HCT116 (cell line): ENCODE data around the gene KCNIP4. TPM values are rescaled to one million over a fixed set of nuclear protein-coding genes. Genes with fewer than 3 reads are reported as not detected.

Experiments used
- ATAC-seq: fragments of 200-7000 bp; cut with Tn5 transposase; 2 replicates; pipeline ENCODE4 v1.9.1; 2020; ENCODE audit warnings: mild to moderate bottlenecking, moderate library complexity
- BruUV-seq: library from RNA; stranded (reverse); fragments of 400-500 nt; replicated peaks from 2 replicates; lab custom pipeline; 2021; lab: Mats Ljungman, UMichigan
- CTCF ChIA-PET: fragments of 300-600 bp; sonication (Branson Sonifier 250); formaldehyde crosslinking; loops from one replicate; lab custom pipeline; 2021; ENCODE audit warnings: antibody characterized with exemption; lab: Charles Lee
- POLR2A ChIA-PET: fragments of 300-600, 350-600 bp; sonication (Branson Sonifier 250); formaldehyde crosslinking; loops from one replicate; lab custom pipeline; 2021; ENCODE audit warnings: antibody characterized with exemption; lab: Charles Lee
- RAD21 ChIA-PET, 2 experiments: fragments of 300-600 bp; sonication (Branson Sonifier 250); formaldehyde crosslinking; loops; one replicate each; lab custom pipeline; 2023; ENCODE audit warnings: low total read pairs in 2 of 2; ENCODE audit not compliant: uncharacterized antibody in 2 of 2, unreplicated experiment in 2 of 2, low non-redundant PET in 1 of 2; lab: Charles Lee
- DNase-seq: peaks from one replicate; pipeline ENCODE4 v3.0.0-alpha.2; 2010; ENCODE audit warnings: low read depth, low spot score
- H2AFZ ChIP-seq: fragments of 200-600 bp; shearing (Covaris generic), sonication (generic); 2 replicates; pipeline ENCODE4 v1.6.1; 2017; ENCODE audit warnings: low read depth, mixed run types, mixed read lengths, antibody characterized with exemption, low read length; ENCODE audit not compliant: poor library complexity, severe bottlenecking
- H3K27ac ChIP-seq: 2 replicates; pipeline ENCODE4 v1.5.1; 2012; ENCODE audit warnings: low read depth, low read length
- H3K27me3 ChIP-seq: fragments of 200-600 bp; sonication (generic); 2 replicates; pipeline ENCODE4 v1.6.1; 2016; ENCODE audit warnings: mixed run types, low read length, mixed read lengths; ENCODE audit not compliant: insufficient read depth
- H3K36me3 ChIP-seq, 2 experiments: fragments of 200-500 bp in 1 of 2; fragments of 200-600 bp in 1 of 2; sonication (Bioruptor generic) in 1 of 2; sonication (generic) in 1 of 2; 2 replicates each; pipeline versions ENCODE4 v1.5.1 to v1.6.1; 2014 to 2016; ENCODE audit warnings: low read length in 2 of 2, inconsistent platforms in 1 of 2, mixed read lengths in 1 of 2, mixed run types in 1 of 2; ENCODE audit not compliant: insufficient read depth in 2 of 2, control insufficient read depth in 1 of 2
- H3K4me1 ChIP-seq, 2 experiments: fragments of 200-600 bp in 1 of 2; sonication (generic) in 1 of 2; 2 replicates each; pipeline versions ENCODE4 v1.5.1 to v1.6.1; 2012 to 2017; ENCODE audit warnings: low read length in 2 of 2, inconsistent platforms in 1 of 2, mild to moderate bottlenecking in 1 of 2, mixed read lengths in 1 of 2, mixed run types in 1 of 2, moderate library complexity in 1 of 2; ENCODE audit not compliant: insufficient read depth in 2 of 2, control insufficient read depth in 1 of 2
- H3K4me2 ChIP-seq: fragments of 200-600 bp; sonication (generic); 2 replicates; pipeline ENCODE4 v1.6.1; 2017; ENCODE audit warnings: mixed run types, low read length, mixed read lengths
- H3K4me3 ChIP-seq, 2 experiments: fragments of 200-600 bp in 1 of 2; sonication (generic) in 1 of 2; replicated peaks in 1 of 2; 2 replicates each; pipeline ENCODE4 v1.5.1; 2011 to 2016; ENCODE audit warnings: low read length in 2 of 2, control low read depth in 1 of 2, low read depth in 1 of 2, mild to moderate bottlenecking in 1 of 2, mixed read lengths in 1 of 2, mixed run types in 1 of 2
- H3K79me2 ChIP-seq: fragments of 200-600 bp; sonication (generic); 2 replicates; pipeline ENCODE4 v1.6.1; 2017; ENCODE audit warnings: mild to moderate bottlenecking, mixed run types, low read length, moderate library complexity, mixed read lengths; ENCODE audit not compliant: insufficient read depth
- H3K9ac ChIP-seq: fragments of 200-600 bp; sonication (generic); 2 replicates; pipeline ENCODE4 v1.6.1; 2016; ENCODE audit warnings: low read length, mixed read lengths
- H3K9me2 ChIP-seq: fragments of 200-600 bp; sonication (generic), shearing (Covaris generic); 2 replicates; pipeline ENCODE4 v1.6.1; 2017; ENCODE audit warnings: mixed run types, mild to moderate bottlenecking, moderate library complexity; ENCODE audit not compliant: insufficient read depth
- H3K9me3 ChIP-seq, 2 experiments: fragments of 200-500 bp in 1 of 2; fragments of 200-600 bp in 1 of 2; sonication (Bioruptor generic) in 1 of 2; sonication (generic) in 1 of 2; 2 replicates each; pipeline ENCODE4 v1.6.1; 2014 to 2017; ENCODE audit warnings: low read length in 2 of 2, mixed read lengths in 2 of 2, inconsistent platforms in 1 of 2, low read depth in 1 of 2, mild to moderate bottlenecking in 1 of 2, mixed run types in 1 of 2, moderate library complexity in 1 of 2; ENCODE audit not compliant: control insufficient read depth in 1 of 2, insufficient read depth in 1 of 2
- H4K20me1 ChIP-seq: fragments of 200-600 bp; sonication (generic), shearing (Covaris generic); 2 replicates; pipeline ENCODE4 v1.6.1; 2017; ENCODE audit warnings: mixed run types, mild to moderate bottlenecking, moderate library complexity; ENCODE audit not compliant: insufficient read depth
- CTCF ChIP-seq, 3 experiments: fragments of 200-600 bp in 1 of 3; sonication (generic) in 1 of 3; IDR thresholded peaks in 2 of 3; conservative IDR thresholded peaks in 1 of 3; 2 replicates each; pipeline ENCODE4 v1.5.1; 2012 to 2017; ENCODE audit warnings: low read depth in 2 of 3, low read length in 2 of 3, antibody characterized with exemption in 1 of 3, borderline replicate concordance in 1 of 3, control low read depth in 1 of 3, mild to moderate bottlenecking in 1 of 3, mixed read lengths in 1 of 3, mixed run types in 1 of 3, moderate library complexity in 1 of 3; ENCODE audit not compliant: insufficient read depth in 1 of 3
- REST ChIP-seq: IDR thresholded peaks from 2 replicates; pipeline ENCODE4 v1.6.1; 2012; ENCODE audit warnings: low read depth
- SIN3A ChIP-seq: IDR thresholded peaks from 2 replicates; pipeline ENCODE4 v1.6.1; 2012; ENCODE audit warnings: low read depth
- intact Hi-C: fragments of 100-400 bp; cut with micrococcal nuclease; formaldehyde crosslinking; loops from 2 replicates; pipeline ENCODE4 v1.10.0; 2022
- total RNA-seq: library from RNA; stranded (reverse); gene quantifications from one replicate; pipeline ENCODE4 v1.2.1, GENCODE V29; 2021; ENCODE audit not compliant: unreplicated experiment

KCNIP4 gene
- total RNA-seq, 1 experiment from 2014 or later = not detected

GRCh38 chr4:21882051-21882839, 66.3 kb downstream of the KCNIP4 start (continued):
- TF ChIP-seq REST = no peak

- POLR2A ChIA-PET = no interaction called here
- H3K9ac ChIP-seq = no peak overlapping the region
- ATAC-seq = peak; percentile 54
- H3K27me3 ChIP-seq = no peaks in the 10 kb centered on the region
- RAD21 ChIA-PET = no interaction called here
- no peaks in the 10 kb centered on the region for H4K20me1 ChIP-seq
- H3K4me3 ChIP-seq = no peak overlapping the region
- intact Hi-C loops = no loop called here
- H3K9me3 ChIP-seq = peaks cover 0 to 8% of the 10 kb centered on the region in 2 experiments; a peak in 1 of 4 replicates
- H2AFZ ChIP-seq = no peak overlapping the region
- no peak for DNase-seq
- H3K27ac ChIP-seq = no peak overlapping the region
- CTCF ChIA-PET = no interaction called here
- H3K9me2 ChIP-seq = no peaks in the 10 kb centered on the region
- no peaks in the 10 kb centered on the region for H3K4me1 ChIP-seq
- H3K36me3 ChIP-seq = no peaks in the 10 kb centered on the region
- no peaks in the 10 kb centered on the region for H3K79me2 ChIP-seq
- BruUV-seq = no TSS peak
- TF ChIP-seq SIN3A (no peak), CTCF (IDR thresholded peaks at IDR 0.05 in 2 of 3, conservative IDR thresholded peaks at IDR 0.05 in 1 of 3; ENCODE audit: borderline replicate concordance in 1 of 3, insufficient read depth in 1 of 3, low read depth in 2 of 3, low read length in 2 of 3) (peak in 1 of 3 experiments; percentile 16; a peak in 1 of 6 replicates), REST (no peak)
- no peak overlapping the region for H3K4me2 ChIP-seq
Observed at GRCh38 chr4:21879187-21879586, 69.4 kb downstream of the KCNIP4 start.
